Measurements from ENCODE around the gene TMEM259. TPM values are rescaled to one million over a fixed set of nuclear protein-coding genes. Genes with fewer than 3 reads are reported as not detected.

The TMEM259 gene
- total RNA-seq, 6 experiments from 2014 or later: 82.6 to 180 (median 93.2) TPM

DNA sequence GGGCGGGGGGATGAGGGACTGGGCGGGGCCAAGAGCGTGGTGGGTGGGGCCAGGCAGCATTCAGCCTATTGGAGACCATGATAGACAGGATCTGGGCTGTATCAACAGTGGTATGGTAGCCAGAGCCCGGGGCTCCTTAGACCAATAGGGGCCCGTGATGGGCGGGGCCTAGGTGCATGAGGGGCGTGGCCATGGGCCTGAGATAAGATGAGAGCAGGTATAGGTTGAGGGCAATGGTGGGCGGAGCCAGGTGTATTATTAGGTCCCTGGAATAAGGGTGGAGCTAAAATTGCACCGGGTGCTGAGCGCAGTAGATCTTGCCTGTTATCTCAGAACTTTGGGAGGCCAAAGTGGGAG, 24.3 kb upstream of the TMEM259 start:
- 8% methylated on average over 2 of the region's 10 CpGs for WGBS (ENCODE audit: insufficient coverage, low coverage, low lambda C conversion rate, missing lambda C conversion rate)
- intact Hi-C loops (cut with DNase I): no loop called here
- no peak for TF ChIP-seq POLR2A (IDR thresholded peaks at IDR 0.05)
- TF ChIP-seq, protein P1, sequence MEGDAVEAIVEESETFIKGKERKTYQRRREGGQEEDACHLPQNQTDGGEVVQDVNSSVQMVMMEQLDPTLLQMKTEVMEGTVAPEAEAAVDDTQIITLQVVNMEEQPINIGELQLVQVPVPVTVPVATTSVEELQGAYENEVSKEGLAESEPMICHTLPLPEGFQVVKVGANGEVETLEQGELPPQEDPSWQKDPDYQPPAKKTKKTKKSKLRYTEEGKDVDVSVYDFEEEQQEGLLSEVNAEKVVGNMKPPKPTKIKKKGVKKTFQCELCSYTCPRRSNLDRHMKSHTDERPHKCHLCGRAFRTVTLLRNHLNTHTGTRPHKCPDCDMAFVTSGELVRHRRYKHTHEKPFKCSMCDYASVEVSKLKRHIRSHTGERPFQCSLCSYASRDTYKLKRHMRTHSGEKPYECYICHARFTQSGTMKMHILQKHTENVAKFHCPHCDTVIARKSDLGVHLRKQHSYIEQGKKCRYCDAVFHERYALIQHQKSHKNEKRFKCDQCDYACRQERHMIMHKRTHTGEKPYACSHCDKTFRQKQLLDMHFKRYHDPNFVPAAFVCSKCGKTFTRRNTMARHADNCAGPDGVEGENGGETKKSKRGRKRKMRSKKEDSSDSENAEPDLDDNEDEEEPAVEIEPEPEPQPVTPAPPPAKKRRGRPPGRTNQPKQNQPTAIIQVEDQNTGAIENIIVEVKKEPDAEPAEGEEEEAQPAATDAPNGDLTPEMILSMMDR (IDR thresholded peaks at IDR 0.05): no peak
- H3K9me3 ChIP-seq: no peaks in the 10 kb centered on the region
- no peaks in the 10 kb centered on the region for H3K27me3 ChIP-seq
- no peak overlapping the region for H3K27ac ChIP-seq
- no peak overlapping the region for H3K4me3 ChIP-seq
- DNase-seq (peak in 1 of 3 donors; percentile 28), ATAC-seq (no peak)
- H3K4me1 ChIP-seq: peaks cover 0 to 5% (median 0%) of the 10 kb centered on the region in 4 donors
- no peaks in the 10 kb centered on the region for H3K36me3 ChIP-seq

DNA sequence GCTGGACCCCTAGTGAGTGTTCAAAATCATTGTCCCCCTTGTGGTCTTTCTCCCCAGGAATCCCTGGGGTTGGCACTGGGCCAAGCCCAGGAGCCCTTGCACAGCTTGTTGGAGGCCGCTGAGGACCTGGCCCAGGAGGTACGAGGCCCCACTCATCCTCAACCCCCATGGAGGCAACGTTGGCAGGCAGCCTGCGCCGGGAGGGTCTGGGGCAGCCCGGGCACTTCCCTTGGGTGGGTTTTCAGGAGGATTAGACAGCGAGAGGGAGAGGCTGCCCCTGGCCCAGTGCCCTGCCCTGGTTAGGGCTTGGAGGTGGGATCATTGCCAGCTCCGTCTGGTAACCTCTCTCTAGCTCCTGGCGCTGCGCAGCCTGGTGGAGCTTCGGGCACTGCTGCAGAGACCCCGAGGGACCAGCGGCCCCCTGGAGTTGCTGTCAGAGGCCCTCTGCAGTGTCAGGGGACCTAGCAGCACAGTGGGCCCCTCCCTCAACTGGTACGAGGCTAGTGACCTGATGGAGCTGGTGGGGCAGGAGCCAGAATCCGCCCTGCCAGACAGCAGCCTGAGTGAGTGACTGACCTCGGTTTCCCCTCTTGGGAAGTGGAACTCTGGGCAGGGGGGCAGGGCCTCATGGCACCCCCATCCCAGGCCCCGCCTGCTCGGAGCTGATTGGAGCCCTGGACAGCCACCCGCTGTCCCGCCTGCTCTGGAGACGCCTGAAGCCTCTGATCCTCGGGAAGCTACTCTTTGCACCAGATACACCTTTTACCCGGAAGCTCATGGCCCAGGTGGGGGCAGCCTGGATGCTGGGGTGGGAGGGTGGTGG, 22.0 kb upstream of the TMEM259 start:
- Histone ChIP-seq H3K27me3 (no peaks in the 10 kb centered on the region), H3K36me3 (no peaks in the 10 kb centered on the region), H3K9me3 (no peaks in the 10 kb centered on the region), H3K4me3 (no peak overlapping the region), H3K4me1 (peaks cover 0 to 10% (median 3%) of the 10 kb centered on the region in 4 donors), H3K27ac (no peak overlapping the region)
- no peak for ATAC-seq
- peak in 1 of 3 donors; percentile 33 for DNase-seq
- no peak for TF ChIP-seq POLR2A (IDR thresholded peaks at IDR 0.05)
- TF ChIP-seq, protein P1 (IDR thresholded peaks at IDR 0.05): no peak
- intact Hi-C loops (cut with DNase I): no loop called here
- WGBS (ENCODE audit: insufficient coverage, low coverage, low lambda C conversion rate, missing lambda C conversion rate): 60% methylated on average over 3 of the region's 23 CpGs

DNA sequence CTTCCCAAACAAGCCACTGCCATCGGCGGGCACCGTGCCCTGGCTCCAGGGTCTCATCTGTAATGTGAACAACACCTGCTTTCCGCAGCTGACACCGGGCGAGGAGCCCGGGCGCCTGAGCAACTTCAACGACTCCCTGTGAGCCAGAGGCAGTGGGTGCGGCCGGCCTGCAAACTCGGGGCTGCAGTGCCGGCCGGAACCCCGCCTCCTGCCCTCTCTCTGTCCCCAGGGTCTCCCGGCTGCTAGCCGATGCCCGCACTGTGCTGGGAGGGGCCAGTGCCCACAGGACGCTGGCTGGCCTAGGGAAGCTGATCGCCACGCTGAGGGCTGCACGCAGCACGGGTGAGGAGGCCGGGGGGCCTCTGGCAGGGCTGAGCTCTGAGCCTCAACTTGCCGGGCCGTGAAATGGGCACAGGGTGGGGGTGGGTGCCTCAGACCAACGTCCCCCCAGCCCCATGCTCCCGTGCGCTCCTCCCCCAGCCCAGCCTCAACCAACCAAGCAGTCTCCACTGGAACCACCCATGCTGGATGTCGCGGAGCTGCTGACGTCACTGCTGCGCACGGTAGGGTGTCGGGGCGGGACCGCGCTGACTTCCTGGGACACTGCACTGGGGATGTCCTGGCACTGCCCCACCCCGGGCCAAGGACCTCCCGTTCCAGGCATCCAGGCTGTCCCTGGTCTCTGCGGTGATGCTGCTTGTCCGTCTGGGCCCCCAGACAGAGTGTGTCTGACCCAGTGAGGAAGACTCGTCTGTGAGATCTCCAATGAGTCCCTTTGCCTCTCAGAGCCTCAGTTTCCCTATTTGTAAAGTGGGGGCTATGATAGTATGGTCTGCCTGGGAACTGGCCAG, 21.1 kb upstream of the TMEM259 start:
- intact Hi-C loops (cut with DNase I): no loop called here
- H3K27ac ChIP-seq: no peak overlapping the region
- H3K4me3 ChIP-seq: no peak overlapping the region
- peaks cover 0 to 10% (median 3%) of the 10 kb centered on the region in 4 donors for H3K4me1 ChIP-seq
- H3K36me3 ChIP-seq: no peaks in the 10 kb centered on the region
- H3K9me3 ChIP-seq: no peaks in the 10 kb centered on the region
- ATAC-seq: no peak
- 80% methylated on average over 1 of the region's 43 CpGs for WGBS (ENCODE audit: insufficient coverage, low coverage, low lambda C conversion rate, missing lambda C conversion rate)
- DNase-seq: peak in 2 of 3 donors; percentile 24 to 60
- H3K27me3 ChIP-seq: no peaks in the 10 kb centered on the region
- TF ChIP-seq, protein P1 (IDR thresholded peaks at IDR 0.05): no peak

DNA sequence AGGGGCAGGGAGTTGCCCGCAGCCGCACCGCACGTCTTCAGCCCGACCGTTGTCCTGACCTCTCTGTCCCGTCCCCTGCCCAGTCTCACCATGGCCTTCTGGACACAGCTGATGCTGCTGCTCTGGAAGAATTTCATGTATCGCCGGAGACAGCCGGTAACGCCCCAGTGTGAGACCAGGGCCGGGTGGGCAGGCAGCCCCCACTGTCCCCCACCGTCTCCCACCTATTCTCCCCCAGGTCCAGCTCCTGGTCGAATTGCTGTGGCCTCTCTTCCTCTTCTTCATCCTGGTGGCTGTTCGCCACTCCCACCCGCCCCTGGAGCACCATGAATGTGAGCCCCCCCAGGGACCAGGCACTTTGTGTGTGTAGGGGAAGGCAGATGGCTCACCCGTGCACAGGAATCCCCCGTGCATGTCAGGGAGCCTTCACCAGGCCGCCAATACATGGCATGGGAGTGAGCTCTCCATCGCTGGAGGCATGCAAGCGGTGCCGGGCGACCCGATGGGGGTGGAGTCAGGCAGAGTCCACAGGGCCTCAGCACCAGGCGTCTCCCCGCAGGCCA, 20.4 kb upstream of the TMEM259 start:
- WGBS (ENCODE audit: insufficient coverage, low coverage, low lambda C conversion rate, missing lambda C conversion rate): 17% methylated on average over 7 of the region's 26 CpGs
- no peak for ATAC-seq

More for the DNA sequence above, 20.4 kb upstream of the TMEM259 start:
- H3K27me3 ChIP-seq: no peaks in the 10 kb centered on the region
- H3K4me1 ChIP-seq: peaks cover 0 to 10% (median 3%) of the 10 kb centered on the region in 4 donors
- intact Hi-C loops (cut with DNase I): no loop called here
- peak in 1 of 3 donors; percentile 31 for DNase-seq
- H3K4me3 ChIP-seq: peak overlapping the region in 2 of 3 donors; percentile 47 to 54
- no peaks in the 10 kb centered on the region for H3K9me3 ChIP-seq
- H3K27ac ChIP-seq: no peak overlapping the region
- TF ChIP-seq POLR2A (IDR thresholded peaks at IDR 0.05): no peak
- TF ChIP-seq, protein P1 (IDR thresholded peaks at IDR 0.05): no peak
- no peaks in the 10 kb centered on the region for H3K36me3 ChIP-seq
